GM19239 (cell line): ENCODE data around the gene H2BK1.

Source experiments
- DNase-seq: peaks from one replicate; pipeline ENCODE4 v3.0.0; 2011; ENCODE audit warnings: low spot score; ENCODE audit not compliant: insufficient read length
- FAIRE-seq: peaks from 2 replicates; lab custom pipeline; 2011; peaks lifted over from hg19 to GRCh38; lab: Jason Lieb, UNC

The H2BK1 gene

GRCh38 chr7:151166629-151167196, 43.6 kb downstream of the H2BK1 start:
- no peak for FAIRE-seq

GRCh38 chr7:151161757-151162156, 48.5 kb downstream of the H2BK1 start:
- DNase-seq (no peak), FAIRE-seq (no peak)

More at GRCh38 chr7:151166629-151167196, 43.6 kb downstream of the H2BK1 start:
- no peak for DNase-seq
